HG03039 (cell line): ENCODE results near the gene SPATA9.
A peak's percentile ranks its signal among the peaks of the same experiment; 100 is the strongest.

Source experiments
- ATAC-seq: cut with Tn5 transposase; IDR thresholded peaks from one replicate; pipeline ENCODE4 v1.9.1; 2021; ENCODE audit warnings: mild to moderate bottlenecking, moderate library complexity; ENCODE audit not compliant: unreplicated experiment

The SPATA9 gene

GRCh38 chr5:95682891-95683290, at the start of gene SPATA9:
TSS of gene SPATA9 (minus strand) at chr5:95682991. CDS start at chr5:95682854, 137 bp downstream.
- ATAC-seq: no peak

GRCh38 chr5:95731571-95732554, 49.1 kb upstream of the SPATA9 start:
- ATAC-seq: peak; percentile 30

- ATAC-seq: peak; percentile 40
Observed at GRCh38 chr5:95730730-95731570, 48.2 kb upstream of the SPATA9 start, which contains the start of gene RHOBTB3. TSS of gene RHOBTB3 (plus strand) at chr5:95731336. CDS start at chr5:95731683, 347 bp downstream.

GRCh38 chr5:95730011-95730700, 47.4 kb upstream of the SPATA9 start:
- ATAC-seq: no peak

DNA sequence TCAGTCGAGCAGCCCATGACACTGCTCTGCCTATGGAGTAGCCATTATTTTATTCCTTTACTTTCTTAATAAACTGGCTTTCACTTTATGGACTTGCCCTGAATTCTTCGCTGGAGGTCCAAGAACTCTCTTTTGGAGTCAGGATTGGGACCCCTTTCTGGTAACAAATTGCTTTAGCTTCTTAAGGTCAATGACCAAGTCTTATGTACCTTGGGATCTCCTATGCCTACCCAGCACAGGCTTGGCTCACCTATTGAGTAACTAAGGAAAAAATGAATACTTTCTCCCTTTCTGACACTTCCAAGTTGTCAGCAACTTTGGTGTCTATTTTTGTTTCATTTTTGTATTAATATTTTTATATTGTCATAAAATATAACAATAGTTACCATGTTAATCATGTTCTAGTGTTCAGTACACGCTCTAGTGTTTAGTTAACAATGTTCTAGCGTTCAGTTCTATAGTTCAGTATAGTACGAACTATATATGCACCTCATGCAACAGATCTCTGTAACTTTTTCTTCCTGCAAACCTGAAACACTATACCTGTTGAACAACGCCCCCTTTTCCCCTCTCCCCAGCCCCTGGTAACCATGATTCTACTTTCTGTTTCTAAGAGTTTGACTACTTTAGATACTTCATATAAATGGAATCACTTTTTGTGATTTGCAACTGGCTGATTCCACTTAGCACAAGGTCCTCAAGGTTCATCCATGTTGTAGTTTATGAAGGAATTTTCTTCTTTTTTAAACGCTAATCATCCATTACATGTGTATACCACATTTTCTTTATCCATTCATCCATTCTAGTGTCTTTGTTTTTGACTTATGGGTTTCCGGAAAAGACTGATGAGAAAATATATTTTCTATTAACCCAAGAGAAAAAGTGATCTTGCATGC, 46.6 kb upstream of the SPATA9 start:
- no peak for ATAC-seq

DNA sequence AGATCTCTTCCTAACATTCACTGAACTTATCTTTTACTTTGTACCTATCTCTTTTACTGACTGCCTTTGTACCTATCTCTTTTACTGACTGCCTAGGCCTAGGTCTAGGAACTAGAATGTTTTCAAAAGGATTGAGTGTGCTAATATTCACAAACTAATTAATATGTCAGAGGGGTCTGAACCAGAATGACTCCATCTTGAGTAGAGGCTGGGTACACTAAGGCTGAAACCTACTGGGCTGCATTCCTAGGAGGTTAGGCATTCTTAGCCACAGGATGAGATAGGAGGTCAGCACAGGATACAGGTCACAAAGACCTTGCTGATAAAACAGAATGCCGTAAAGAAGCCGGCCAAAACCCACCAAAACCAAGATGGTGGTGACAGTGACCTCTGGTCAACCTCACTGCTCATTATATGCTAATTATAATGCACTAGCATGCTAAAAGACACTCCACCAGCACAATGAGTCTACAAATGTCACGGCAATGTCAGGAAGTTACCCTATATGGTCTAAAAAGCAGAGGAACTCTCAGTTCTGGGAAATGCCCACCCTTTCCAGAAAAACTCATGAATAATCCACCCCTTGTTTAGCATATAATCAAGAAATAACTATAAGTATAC, 45.8 kb upstream of the SPATA9 start:
- no peak for ATAC-seq

- ATAC-seq: no peak
Observed at GRCh38 chr5:95727764-95728191, 45.0 kb upstream of the SPATA9 start.

GRCh38 chr5:95726811-95727763, 44.3 kb upstream of the SPATA9 start:
- ATAC-seq: no peak

DNA sequence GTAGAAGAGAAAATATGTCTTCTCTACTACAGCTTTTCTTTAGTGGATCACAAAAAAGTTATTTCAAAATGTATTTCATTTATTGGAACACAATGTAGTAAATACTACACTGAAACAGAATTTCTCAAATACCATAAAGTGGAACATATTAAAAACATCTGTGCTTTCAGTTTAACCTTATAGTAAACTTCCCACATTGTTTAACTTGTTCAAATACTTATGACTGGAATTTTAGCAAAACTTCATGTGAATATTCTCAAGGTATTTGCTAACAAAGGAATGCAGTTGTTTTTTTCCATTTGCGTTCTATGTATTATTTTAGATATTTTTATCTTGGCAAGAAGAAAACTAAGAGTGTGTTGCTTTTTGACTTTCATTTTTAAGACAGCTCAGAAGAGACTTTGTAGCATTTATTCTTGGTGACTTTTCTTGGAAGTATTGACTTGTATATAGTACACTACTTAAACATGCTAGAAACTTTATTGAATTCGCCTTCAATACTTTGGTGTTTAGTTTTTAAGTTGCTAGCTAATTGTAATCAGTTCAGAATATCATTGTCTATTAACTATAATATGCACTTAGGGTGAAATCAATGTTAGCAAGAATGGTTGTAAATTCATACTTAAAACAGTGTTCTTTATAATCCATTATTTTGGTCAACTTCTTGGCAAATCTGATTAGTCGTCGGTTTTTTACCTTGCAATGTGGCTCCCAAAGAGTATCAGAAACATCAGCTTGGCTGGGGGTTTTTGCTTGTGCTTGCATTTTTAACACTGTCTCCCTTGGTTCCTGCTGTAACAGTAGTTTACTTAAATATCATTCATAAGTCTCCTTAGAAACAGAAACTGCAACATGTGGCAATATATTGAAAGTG, 43.4 kb upstream of the SPATA9 start:
- ATAC-seq: peak; percentile 29

GRCh38 chr5:95725071-95725820, 42.5 kb upstream of the SPATA9 start:
- no peak for ATAC-seq

- no peak for ATAC-seq
Observed at GRCh38 chr5:95723632-95724369, 41.0 kb upstream of the SPATA9 start.

DNA sequence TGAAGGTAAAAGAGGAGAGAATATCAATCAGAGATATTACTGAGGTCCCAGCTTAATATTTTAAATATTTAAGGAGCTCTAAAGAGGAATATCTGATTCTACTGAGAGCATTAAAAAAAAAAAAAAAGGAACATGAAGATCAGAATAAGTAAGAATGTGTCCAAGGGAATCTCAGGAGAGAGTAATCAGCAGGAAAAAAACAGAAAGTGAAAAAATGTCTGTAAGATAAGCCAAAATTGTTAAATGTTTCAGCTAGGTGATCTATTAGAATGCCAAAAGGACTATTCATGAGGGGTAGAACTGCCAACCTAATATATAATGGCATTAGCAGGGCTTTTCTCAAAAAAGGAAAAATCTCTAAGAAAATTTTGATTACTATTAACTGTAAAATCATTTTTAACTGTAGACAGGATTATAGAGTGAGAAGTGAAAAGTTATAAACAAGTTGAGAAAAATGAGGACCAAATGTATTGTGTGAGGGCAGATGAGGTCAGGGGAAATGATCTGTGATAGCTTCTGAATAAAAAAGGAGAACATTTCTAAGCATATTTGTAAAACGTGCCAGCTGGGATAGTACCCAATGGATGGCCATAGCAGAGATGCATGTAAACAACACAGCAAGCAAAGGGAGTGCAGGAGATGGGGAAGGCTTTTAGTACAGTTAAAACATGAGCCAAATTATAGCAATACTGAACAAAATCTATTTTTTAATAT, 38.9 kb upstream of the SPATA9 start:
- no peak for ATAC-seq

- no peak for ATAC-seq
Observed at GRCh38 chr5:95720094-95720786, 37.4 kb upstream of the SPATA9 start.

DNA sequence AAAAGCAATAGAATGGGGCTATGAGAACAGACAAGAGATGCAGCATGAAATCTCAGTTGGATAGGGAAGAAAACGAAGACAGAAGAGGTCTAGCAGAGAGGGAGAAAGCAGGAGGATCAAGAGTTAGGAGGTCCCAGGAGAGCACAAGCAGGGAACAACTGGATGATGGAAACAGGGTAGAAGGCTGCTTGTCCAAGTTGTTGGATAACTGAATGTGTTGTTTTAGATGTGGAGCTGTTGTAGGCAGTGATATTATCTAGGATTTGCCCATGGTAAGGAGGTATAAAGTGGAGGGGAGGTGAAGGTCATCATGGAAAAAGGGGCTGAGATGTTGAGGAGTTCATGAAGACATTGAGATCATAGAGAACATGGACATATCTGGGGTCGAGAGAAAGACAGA, 35.9 kb upstream of the SPATA9 start:
- no peak for ATAC-seq

DNA sequence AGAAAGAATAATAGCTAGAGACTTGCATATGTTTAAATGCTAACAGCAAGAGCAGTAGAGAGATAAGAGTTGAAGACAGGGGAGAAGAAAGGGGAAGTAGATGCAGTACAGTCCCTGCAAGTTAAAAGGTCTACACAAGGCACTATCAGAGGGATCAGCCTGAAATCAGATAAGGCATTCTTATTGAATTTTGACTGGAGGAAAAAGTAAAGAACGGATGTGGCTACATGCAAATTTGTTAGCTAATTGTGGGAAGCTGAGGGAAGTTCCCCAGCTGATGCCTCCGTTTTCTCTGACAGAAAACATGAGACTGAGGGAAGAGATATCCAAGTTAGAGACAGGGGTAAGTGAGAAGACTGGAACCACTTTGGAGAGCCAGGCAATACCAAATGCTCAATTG, 35.4 kb upstream of the SPATA9 start:
- peak; percentile 90 for ATAC-seq
